Effector CD4-positive, alpha-beta T cell (primary cell): ENCODE results near the gene ZBTB22.
"Not testable (repeated sequence)": the region's sequence is repeated elsewhere in the genome, so short reads cannot be mapped to it uniquely, and the experiment has no call there.

Experiments used
- DNase-seq: peaks from one replicate; pipeline ENCODE4 v3.0.0-alpha.2; 2020

The ZBTB22 gene

DNA sequence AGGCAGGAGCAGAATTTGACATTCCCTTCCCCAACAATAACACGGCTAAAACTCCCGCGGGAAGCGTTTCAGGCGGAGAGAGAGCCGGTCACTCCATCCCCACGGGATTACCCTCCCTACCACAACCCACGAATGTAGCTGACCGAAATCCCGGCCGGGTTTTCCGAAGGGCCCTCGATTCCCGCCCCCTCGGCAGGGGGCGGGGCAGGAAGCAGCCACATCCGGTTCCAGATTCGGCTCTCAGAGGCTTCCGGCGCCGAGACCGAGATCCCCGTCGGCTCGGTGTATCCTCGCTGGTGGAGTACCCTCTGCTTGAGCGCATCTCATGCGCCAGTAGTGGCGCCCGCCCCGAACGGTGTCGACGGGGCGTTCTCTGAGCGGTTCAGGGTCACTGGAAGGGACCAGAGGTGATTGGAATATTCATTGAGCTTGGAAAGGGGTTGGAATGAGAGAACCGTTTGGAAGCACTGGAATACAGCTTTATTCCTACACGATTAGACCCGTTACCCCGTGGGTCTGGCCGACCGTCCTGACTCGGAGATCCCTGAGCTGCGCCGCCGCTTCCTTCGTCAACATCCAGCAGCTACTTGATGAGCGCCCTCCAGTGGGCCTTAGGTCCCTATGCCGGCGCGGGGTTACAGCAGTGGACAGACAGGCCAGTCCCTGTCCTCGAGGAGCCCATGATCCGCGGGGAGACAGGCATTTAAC is 18.2 kb downstream of the ZBTB22 start:
- peak; percentile 93 for DNase-seq

GRCh38 chr6:33298773-33299236 is 18.7 kb downstream of the ZBTB22 start, which contains the start of gene RGL2:
RGL2 (minus strand) TSS chr6:33298942; CDS start chr6:33298610, 332 bp downstream.
- peak; percentile 53 for DNase-seq

- peak; percentile 56 for DNase-seq
Measured at GRCh38 chr6:33297956-33298772, 19.4 kb downstream of the ZBTB22 start.

DNA sequence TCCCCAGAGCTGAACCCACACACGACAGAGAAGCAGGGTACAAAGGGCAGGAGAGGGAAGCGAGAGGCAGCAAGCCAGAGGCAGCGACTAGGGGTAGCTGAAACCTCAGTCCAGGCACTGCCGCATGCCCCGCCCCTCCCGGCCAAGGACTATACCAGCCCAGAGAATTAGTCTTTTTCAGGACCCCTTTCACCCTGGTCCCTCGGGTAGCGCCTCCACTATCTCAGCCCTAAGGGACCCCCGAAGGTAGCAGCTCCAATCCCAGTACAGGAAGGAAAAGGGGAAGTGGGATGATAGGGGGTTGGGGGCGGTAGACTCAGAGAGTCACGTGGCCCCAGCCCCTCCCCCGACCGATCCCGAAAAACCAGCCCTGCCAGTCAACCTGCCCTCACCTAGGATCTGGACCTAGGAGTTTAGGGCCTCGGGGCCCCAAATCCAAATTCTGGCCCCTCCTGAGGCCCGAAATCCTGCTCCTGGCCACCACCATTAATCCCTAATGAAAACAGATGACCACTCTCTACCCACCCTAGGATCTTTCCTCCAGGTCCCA is 20.1 kb downstream of the ZBTB22 start:
- DNase-seq, result no peak

DNA sequence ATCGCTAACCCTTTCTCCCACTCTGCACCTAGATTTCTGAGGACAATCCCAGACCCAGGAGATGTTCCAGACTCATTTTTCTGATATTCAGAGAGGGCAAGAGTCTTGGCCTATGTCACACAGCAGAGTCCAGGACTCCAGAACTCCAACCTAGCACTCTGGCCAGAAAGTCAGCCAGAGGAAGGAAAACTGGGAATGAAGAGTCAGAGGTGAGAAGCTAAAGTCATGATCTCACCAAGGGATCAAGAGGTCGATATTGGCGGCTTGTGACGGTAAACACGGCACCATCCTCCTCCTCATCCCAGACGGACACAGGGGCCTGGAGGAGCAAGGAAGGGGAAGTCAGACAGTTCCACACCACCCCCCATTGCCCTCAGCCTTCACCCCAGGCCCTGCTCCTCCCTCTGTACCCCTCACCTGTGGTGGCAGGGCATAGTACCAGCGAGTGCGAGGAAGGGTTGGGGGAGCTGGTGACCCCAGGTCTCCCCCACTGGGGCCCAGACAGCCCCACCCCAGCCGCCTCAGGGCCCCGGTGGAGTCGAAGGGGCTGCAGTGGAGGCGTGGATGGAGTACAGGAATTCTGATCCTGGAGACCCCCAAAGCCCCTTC is 20.6 kb downstream of the ZBTB22 start:
- DNase-seq, result no peak

- DNase-seq, result no peak
Measured at GRCh38 chr6:33295621-33296369, 21.7 kb downstream of the ZBTB22 start.

- no peak for DNase-seq
Measured at GRCh38 chr6:33294086-33294823, 23.3 kb downstream of the ZBTB22 start.

DNA sequence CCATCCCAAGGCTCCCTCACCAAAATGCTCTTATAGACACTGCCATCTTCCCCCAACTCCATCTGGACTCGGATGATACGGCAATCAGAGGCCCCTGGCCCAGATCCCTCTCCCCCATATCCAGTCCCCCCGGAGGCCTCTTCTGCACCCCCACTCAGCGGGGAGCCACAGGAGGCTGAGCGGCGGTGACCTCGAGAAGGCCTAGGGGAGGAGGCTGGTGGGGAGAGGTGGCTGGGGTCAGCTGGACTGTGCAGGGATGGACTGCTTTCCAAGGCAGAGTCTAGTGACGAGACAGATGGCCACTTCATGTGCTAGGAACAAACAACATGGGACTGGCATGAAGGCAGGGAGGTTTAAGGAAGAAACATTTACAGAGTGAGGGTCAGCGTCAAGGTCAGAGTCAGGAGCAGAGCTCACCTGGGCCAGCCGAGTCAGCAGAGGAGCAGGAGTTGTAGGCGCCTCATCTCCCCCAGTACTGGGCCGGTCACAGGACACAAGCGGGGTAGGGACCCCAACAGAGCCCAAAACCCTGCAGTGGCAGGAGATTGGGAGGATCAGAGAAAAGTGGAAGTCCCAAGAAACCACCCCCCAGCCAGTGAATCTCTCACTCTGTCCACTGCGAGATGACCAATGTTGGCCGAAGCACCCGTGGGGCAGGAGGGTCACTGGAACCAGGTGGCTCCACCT is 24.4 kb downstream of the ZBTB22 start:
- no peak for DNase-seq

DNA sequence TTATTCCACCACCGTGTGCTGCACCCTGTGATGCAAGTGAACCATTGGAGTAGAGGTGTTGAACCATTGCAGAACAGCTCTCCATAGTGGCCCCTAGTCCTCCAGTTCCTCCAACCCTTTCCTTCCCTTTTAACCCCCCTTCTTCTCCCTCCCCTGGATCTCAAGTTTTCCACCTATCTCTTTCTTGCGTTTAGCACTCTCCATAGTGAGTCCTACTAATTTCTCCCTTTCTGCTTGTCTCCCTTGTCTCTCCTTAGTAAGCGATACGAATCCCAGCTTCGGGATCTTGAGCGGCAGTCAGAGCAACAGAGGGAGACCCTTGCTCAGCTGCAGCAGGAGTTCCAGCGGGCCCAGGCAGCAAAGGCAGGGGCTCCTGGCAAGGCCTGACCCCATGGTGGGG is 27.1 kb downstream of the ZBTB22 start:
- no peak for DNase-seq

GRCh38 chr6:33289784-33290315 is 27.7 kb downstream of the ZBTB22 start:
- no peak for DNase-seq

GRCh38 chr6:33288921-33289783 is 28.4 kb downstream of the ZBTB22 start, which contains the start of the genes PFDN6 and WDR46:
PFDN6 (plus strand) TSS chr6:33289601; CDS start chr6:33289857, 256 bp downstream.
WDR46 (minus strand) TSS chr6:33289239; CDS start chr6:33289170, 69 bp downstream.
- DNase-seq, result peak; percentile 80

GRCh38 chr6:33288141-33288920 is 29.2 kb downstream of the ZBTB22 start:
- no peak for DNase-seq

DNA sequence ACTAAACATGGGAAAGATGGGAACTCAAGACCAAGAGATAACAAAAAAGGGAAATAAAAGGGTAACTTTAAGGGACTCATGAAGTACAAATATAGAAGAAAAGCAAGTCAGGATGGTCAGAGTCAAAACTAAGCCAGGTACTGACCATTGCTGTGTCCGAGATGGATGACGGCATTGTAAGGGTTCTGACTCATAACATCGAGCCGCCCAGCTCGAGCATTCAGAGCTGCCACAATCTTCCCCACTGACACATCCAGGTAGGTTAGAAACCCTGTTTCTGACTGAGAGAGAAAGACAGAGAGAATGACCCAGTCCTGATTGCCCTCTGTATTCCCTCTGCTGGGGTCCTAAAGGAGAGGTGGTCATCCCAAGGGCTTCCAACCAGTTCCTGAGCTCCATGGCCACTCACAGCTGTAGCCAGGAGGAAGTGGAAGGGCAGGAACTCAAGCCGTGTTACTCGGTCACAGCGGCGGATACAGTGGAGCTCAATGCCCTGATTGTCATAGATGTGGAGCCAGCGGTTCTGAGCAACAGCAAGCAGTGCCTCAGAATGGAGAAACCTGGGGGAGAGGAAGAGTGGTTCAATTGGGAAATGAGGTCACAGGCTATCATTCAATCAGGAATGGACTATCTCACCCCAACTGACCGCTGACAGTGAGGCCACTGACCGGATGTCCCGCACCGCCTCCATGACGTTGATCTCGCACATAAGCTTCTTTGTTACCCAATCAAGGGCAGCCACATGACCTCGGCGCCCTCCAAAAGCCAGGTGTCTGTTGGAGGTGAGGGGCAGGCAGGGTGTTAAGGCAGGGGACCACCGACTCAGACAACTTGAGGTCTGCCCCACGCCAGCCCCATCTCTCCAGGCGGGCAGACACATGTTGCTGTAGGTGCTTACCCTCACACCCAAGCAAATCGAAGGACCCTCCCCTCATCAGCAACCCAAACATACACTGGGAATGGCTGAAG is 30.3 kb downstream of the ZBTB22 start:
- no peak for DNase-seq

DNA sequence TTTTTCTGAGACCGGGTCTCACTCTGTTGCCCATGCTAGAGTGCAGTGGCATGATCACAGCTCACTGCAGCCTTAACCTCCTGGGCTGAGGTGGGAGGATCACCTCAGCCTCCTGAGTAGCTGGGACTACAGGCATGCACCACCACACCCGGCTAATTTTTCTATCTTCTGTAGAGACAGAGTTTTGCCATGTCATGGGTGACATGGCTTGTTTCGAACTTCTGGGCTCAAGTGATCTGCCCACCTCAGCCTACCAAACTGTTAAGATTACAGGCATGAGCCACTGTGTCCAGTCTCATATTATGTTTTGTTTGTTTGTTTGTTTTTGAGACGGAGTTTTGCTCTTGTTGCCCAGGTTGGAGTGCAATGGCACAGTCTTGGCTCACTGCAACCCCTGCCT is 32.3 kb downstream of the ZBTB22 start:
- DNase-seq, result not testable (repeated sequence)

DNA sequence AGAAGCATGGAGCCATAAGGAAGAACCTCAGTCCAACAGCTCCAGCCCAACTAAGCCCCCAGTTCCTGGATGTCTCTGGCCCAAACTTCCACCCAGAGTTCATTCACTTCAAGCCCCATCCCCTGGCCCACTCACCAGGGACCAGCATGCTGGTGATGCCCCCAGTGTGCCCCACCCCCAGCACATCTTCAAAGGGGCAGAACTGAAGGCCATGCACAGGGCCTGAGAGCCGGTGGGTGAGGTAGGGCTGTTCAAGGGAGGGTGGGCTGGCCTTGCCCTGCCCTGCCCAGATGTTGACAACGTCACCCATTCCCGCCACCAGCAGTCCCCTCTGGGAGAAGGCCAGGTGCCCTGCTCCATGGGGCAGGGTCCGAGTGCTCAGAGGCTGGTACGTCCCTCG is 37.0 kb downstream of the ZBTB22 start:
- DNase-seq, result no peak

GRCh38 chr6:33279971-33280511 is 37.5 kb downstream of the ZBTB22 start:
- DNase-seq, result no peak

DNA sequence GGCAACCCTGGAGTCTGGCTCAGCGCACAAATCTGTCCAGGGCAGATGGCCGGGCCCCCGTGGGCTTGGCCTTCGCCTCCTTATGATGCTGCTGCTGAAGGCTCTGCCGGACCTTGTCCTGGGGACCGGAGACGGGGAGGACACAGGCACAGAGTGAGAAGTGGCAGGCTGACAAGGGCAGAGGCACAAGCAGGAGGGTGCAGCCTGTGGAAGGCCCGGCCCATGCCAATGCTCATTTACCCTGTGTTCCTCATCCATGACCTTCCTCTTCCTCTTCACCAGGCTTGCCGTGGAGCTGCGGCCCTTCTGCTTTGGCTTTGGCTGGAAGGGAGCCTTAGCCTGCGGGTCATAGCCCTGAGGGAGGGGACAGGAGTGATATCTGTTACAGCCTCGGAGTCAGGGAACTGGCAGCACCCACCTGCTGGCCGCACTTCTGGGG is 38.3 kb downstream of the ZBTB22 start:
- no peak for DNase-seq
